ENCODE results near the gene THOC6. TPM values are rescaled to one million over a fixed set of nuclear protein-coding genes. Genes with fewer than 3 reads are reported as not detected.

Gene THOC6
- total RNA-seq, 2 donors from 2014 or later = 22.9 to 28.0 TPM

GRCh38 chr16:3035972-3036725 lies 12.3 kb downstream of the THOC6 start:
- peak overlapping the region; percentile 47 to 51 for H3K4me3 ChIP-seq
- H3K36me3 ChIP-seq = no peaks in the 10 kb centered on the region
- no peaks in the 10 kb centered on the region for H3K27me3 ChIP-seq (replicated peaks; ENCODE audit: insufficient read depth)
- peak overlapping the region; percentile 69 to 78 for H3K27ac ChIP-seq
- no peak for DNase-seq (ENCODE audit: low spot score)
- TF ChIP-seq CTCF (IDR thresholded peaks at IDR 0.05) (no peak), POLR2AphosphoS5 (IDR thresholded peaks at IDR 0.05) (peak; percentile 31)
- no peaks in the 10 kb centered on the region for H3K4me1 ChIP-seq (replicated peaks)
- intact Hi-C loops (cut with DNase I) = no loop called here
- WGBS = 3% methylated on average over 40 of the region's 40 CpGs
- no peaks in the 10 kb centered on the region for H3K9me3 ChIP-seq

GRCh38 chr16:3036726-3037315 lies 13.0 kb downstream of the THOC6 start, which contains the start of gene BICDL2:
BICDL2 (minus strand) TSS chr16:3036944; CDS start chr16:3035496, 1,448 bp downstream.
- no peak for DNase-seq (ENCODE audit: low spot score)
- WGBS = 6% methylated on average over 40 of the region's 44 CpGs
- Histone ChIP-seq H3K4me1 (replicated peaks) (no peaks in the 10 kb centered on the region), H3K27ac (peak within 1 kb of the TSS; percentile 69 to 78), H3K9me3 (no peaks in the 10 kb centered on the region), H3K36me3 (no peaks in the 10 kb centered on the region), H3K4me3 (peak within 1 kb of the TSS; percentile 47 to 51), H3K27me3 (replicated peaks; ENCODE audit: insufficient read depth) (no peaks in the 10 kb centered on the region)
- intact Hi-C loops (cut with DNase I) = no loop called here
- TF ChIP-seq POLR2AphosphoS5 (IDR thresholded peaks at IDR 0.05) (no peak), POLR2A (IDR thresholded peaks at IDR 0.05) (peak; percentile 25)

- intact Hi-C loops (cut with DNase I) = no loop called here
- Histone ChIP-seq H3K36me3 (no peaks in the 10 kb centered on the region), H3K27me3 (replicated peaks; ENCODE audit: insufficient read depth) (no peaks in the 10 kb centered on the region), H3K27ac (no peak overlapping the region), H3K9me3 (no peaks in the 10 kb centered on the region), H3K4me1 (replicated peaks) (no peaks in the 10 kb centered on the region), H3K4me3 (no peak overlapping the region)
- DNase-seq (ENCODE audit: low spot score) = peak; percentile 74
- no peak for TF ChIP-seq CTCF (IDR thresholded peaks at IDR 0.05)
- TF ChIP-seq POLR2AphosphoS5 (IDR thresholded peaks at IDR 0.05) = peak; percentile 40
- TF ChIP-seq POLR2A (IDR thresholded peaks at IDR 0.05) = no peak
- 30% methylated on average over 11 of the region's 11 CpGs for WGBS
Observed at GRCh38 chr16:3038256-3038655, 14.4 kb downstream of the THOC6 start.

- no peaks in the 10 kb centered on the region for H3K27me3 ChIP-seq (replicated peaks; ENCODE audit: insufficient read depth)
- H3K36me3 ChIP-seq = no peaks in the 10 kb centered on the region
- H3K4me1 ChIP-seq (replicated peaks) = no peaks in the 10 kb centered on the region
- intact Hi-C loops (cut with DNase I) = no loop called here
- TF ChIP-seq POLR2A (IDR thresholded peaks at IDR 0.05) (no peak), POLR2AphosphoS5 (IDR thresholded peaks at IDR 0.05) (no peak), CTCF (IDR thresholded peaks at IDR 0.05) (no peak)
- 67% methylated on average over 5 of the region's 5 CpGs for WGBS
- no peaks in the 10 kb centered on the region for H3K9me3 ChIP-seq
- H3K4me3 ChIP-seq = no peak overlapping the region
- no peak for DNase-seq (ENCODE audit: low spot score)
- H3K27ac ChIP-seq = no peak overlapping the region
Observed at GRCh38 chr16:3038896-3039295, 15.1 kb downstream of the THOC6 start.

GRCh38 chr16:3042376-3042775 lies 18.5 kb downstream of the THOC6 start:
- H3K36me3 ChIP-seq = no peaks in the 10 kb centered on the region
- intact Hi-C loops (cut with DNase I) = no loop called here
- peaks cover 2% of the 10 kb centered on the region for H3K27me3 ChIP-seq (replicated peaks; ENCODE audit: insufficient read depth)
- H3K27ac ChIP-seq = no peak overlapping the region
- 80% methylated on average over 3 of the region's 3 CpGs for WGBS
- no peaks in the 10 kb centered on the region for H3K9me3 ChIP-seq
- no peak overlapping the region for H3K4me3 ChIP-seq
- H3K4me1 ChIP-seq (replicated peaks) = peaks cover 10% of the 10 kb centered on the region
- TF ChIP-seq POLR2A (IDR thresholded peaks at IDR 0.05) = no peak
- no peak for TF ChIP-seq POLR2AphosphoS5 (IDR thresholded peaks at IDR 0.05)
- no peak for TF ChIP-seq CTCF (IDR thresholded peaks at IDR 0.05)
- no peak for DNase-seq (ENCODE audit: low spot score)
